Stimulated activated CD8-positive, alpha-beta memory T cell treated with anti-CD3 and anti-CD28 coated beads, Interleukin-15, amount 100 ng/mL, for 48 hours (primary cell): ENCODE data around the gene C3orf49.

Experiments
- DNase-seq, 2 donors: peaks; one replicate each; pipeline ENCODE4 v3.0.0-alpha.2; 2020; ENCODE audit warnings: low read depth in 2 of 2

Gene C3orf49, protein sequence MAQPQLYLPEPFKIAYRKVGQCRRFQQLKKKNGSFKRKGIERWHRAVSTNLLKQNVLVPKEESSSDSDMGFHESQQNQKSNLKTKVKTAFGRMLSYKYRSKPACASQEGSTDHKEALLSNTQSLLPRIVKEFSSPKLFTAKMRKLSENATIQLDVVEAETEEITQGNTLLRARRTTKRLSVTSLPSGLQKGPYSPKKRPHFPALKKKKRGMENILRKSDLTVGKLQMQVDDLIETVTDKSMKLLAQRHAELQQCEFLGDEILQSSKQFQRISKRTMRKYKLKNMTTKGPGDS

DNA sequence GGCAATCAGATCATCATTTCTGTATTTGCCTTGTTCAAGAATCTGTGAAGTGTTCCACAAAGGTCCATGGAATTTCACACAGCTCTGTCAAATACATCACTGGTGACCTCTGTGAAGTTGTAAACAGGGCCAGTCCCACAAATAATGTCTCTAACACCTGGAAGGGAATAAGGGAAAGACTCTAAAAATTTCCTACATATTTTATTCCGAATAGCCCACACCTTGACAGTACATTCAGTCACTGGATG is at the start of gene C3orf49:
C3orf49 (plus strand) TSS at position 149 of the 248 bp plus-strand sequence. CDS start 173 bp downstream, outside the sequence.
- no peak for DNase-seq

DNA sequence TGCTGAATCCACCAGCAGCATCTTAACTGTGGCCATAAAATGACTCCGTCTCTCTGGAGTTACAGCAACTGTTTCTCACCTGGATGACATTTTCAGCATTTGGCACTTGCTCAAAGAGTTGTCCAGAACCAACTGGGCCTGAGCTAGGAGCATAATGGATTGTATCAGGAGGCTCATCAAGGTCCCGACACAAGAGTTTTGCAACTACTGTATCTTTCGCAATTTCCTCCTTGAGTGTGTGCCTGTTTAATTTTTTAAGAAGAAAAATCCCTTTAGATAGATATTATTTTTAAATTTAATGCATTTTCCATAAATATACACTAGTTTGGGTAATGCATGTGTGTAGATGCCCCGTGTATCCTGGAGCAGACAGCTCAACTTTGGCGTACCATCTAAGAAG is 44.3 kb upstream of the C3orf49 start:
- no peak for DNase-seq

DNA sequence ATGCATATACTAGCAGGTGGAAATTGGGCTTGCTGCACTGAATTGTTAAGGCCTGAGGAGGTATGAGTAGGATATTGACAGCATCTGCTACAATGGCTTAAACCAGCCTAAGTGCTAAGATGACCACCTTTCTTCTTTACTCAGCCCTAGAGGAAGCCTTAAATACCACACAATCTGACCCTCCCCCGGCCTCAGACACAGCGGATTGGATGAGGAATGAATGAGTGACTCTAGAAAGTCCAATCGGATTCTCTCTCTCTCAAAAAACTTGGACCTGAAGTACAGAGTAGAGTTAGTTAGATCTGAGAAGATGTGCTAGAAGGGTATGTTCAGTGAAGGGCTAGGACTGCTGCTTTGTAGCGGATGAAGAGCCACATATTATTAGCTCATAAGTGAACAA is 39.9 kb upstream of the C3orf49 start:
- DNase-seq, result no peak

DNA sequence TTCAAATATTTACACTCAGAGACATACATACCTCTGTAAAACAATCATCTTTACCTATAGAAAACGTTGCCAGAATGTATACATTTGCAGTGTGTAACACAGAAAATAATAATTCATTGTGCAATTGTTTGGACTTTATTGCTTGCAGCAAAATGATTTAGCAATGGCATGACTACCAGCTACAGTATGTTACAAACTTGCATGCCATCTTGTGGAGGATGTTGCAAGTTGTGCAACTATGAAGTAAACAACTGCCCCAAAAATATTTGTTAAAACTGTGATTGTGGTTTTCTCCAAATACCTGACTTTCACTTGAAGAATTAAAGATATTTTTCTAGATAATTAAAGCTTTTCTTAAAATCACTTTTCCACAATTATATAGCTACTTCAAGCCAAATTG is 27.1 kb upstream of the C3orf49 start:
- DNase-seq, result no peak

DNA sequence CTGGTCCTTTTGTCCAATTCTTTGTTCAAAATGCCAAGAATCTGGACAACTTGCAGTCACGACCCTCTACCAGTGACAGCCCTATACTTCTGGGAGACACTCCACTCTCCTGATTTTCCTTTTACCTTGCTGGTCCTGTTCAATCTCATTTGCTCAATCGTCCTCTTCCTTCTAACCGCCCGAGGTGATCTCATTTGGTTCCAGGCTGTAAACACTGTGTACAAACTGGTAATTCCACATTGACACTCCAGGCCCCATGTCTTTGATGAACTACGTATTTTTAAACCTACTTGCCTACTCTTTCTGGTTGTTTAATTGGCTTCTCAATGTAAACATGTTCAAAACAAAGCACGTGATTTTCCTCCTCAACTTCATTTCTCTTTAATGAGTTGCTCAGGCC is 23.7 kb upstream of the C3orf49 start:
- no peak for DNase-seq

DNA sequence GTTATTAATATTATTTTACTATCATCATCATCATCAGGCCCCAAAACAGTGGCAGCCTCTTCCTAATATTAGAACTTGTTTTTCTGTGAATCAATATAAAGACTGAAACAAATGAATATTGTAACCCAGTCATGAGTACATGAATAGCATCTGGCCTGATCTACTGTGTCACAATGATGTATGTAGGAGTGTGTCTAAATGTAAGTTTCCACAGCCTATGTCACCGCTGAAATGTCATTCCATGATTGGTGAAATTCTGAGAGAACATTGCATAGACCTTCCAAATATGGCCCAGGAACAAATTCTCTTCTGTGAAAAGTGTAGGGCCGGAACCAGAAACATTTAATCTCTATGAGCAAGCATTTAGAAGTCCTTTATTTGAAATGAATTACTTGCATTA is 20.6 kb upstream of the C3orf49 start:
- no peak for DNase-seq

DNA sequence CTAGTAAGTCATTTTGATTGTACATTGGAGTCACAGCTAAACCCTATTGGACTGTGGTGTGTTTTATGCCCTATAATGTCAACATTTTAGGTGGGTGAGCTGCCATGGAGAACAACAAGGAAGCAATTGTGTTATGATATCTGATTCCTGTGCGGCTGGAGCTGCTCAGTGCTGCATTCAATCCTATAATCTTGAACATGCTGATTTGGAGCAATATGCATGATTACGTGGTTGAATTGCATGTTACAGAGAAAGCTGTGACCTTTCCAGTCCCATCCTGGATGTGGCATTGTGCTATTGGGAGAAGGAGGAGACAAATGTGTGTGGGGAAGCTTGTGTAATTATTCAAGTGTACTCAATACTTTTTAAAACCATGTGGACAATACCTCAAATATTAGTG is 20.1 kb upstream of the C3orf49 start:
- no peak for DNase-seq

DNA sequence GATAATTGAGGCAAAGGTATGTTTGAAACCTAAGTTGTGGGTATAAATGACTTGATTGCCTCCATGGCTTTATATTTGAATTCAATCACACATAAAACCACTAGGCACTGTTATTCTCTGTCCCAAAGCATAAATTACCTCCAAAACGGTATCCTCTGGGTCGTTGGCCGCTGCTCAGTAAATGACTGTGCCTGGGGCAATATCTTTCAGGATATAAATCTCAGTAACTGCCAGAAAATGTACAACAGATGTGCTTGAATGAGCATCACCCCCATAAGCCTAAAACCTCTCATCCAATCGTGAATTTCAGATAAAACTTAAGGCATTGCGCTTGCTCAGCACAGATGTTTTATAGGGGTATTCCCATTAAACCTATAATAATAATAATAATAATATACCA is 19.0 kb upstream of the C3orf49 start:
- no peak for DNase-seq

DNA sequence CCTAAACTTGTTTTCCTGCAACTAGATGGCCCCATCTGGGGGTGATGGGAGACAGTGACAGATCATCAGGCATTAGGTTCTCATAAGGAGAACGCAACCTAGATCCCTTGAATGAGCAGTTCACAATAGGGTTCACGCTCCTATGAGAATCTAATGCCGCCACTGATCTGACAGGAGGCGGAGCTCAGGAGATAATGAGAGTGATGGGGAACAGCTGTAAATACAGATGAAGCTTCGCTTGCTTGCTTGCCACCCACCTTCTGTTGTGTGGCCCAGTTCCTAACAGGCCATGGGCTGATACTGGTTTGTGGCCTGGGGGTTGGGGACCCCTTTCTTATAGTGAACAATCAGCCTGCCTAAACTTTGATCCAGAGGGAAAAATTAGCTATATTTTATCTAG is 15.2 kb upstream of the C3orf49 start:
- no peak for DNase-seq

DNA sequence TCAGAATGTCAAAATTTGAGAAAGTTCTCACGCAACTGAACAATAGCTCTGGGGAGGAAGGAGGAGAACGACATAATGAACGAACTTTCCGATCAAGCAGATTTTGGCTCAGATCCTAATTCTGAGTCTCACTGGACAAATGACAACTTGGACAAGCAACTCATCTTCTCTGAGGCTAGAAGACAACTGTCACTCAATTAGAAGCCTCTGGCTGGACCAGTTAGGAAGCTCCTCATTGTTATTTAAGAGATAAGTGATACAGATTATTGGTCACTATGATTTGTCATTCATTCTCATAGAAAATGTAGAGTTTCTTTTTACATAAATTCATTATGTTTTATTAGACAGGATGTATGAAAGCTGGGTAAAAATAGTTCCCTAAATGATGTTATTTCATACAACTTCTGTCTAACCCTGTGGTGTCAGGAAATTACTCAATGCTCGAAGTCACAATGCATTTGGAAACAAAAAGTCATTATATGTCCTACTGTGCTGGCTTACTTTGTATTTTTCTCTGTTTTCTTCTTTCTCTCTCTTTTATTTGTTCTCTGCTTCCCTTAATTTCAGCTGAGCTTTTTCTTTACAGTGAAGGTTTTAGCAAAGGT is 11.0 kb upstream of the C3orf49 start:
- DNase-seq, result no peak

DNA sequence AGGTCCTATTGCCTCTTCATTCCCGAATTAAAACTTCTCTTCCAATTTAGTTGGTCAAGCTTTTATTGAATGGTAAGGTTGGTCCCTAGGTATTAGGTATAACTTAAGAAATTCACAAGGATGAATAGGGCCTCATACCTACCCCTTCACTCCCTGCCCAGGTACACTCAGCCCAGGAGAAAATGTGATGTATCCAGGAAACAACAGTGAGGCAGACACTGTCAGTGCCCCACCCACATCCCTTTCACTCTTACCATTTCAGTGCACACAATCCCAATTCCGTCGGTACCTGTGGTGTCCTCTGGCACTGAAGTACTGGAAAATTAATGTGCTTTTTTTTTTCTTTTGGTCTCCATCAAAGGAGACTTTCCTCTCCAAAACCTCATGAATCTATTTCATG is 10.5 kb upstream of the C3orf49 start:
- DNase-seq, result no peak

DNA sequence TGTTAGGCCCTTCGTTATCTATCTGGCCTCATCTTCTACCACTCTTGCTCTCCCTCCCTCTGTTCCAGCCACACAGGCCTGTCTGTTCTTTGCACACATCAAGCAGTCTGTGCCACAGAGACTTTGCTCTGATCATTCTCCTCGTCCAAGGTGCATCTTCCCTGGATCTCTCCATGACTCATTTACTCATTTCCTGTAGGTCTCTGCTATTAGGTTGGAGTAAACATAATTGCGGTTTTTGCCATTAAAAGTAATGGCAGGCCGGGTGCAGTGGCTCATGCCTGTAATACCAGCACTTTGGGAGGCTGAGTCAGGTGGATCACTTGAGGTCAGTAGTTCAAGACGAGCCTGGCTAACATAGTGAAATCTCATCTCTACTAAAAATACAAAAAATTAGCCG is 9.5 kb upstream of the C3orf49 start:
- no peak for DNase-seq

DNA sequence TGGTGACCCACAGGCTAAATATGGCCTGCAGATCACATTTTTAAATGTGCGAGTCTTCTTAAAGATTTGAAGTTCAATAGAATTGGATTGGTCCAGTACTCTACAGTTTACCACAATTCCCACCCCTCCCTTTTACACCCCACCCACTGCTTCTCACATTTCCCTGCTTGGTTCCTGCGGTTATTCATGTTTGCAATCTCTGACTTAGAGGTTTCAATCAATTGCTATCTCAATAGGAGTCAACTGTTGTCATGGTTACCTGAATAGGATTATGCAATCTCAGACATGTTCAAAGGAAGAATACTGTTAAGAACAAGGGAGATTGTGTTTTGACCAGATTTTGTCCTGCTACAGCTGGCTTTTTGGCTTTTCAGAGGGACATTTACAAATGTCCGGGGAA is 4.9 kb upstream of the C3orf49 start:
- DNase-seq, result no peak

DNA sequence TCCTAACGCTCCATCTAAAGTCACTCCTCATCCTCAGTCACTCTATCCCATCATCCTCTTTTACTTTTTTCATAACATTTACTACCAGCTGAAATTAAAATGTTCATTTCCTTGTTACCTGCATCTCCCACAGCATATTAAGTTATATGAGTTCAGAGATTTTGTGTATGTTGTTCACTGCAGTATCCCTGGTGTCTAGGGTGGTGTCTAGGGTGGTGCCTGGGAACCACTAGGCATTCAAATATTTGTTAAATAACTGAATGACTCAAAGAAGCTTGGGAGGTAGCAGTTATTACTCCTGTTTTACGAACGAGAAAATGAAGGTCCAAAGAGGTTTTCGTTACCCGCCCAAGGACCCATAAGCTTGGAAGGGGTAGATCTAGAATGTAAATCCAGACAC is 1.9 kb upstream of the C3orf49 start:
- DNase-seq, result no peak

DNA sequence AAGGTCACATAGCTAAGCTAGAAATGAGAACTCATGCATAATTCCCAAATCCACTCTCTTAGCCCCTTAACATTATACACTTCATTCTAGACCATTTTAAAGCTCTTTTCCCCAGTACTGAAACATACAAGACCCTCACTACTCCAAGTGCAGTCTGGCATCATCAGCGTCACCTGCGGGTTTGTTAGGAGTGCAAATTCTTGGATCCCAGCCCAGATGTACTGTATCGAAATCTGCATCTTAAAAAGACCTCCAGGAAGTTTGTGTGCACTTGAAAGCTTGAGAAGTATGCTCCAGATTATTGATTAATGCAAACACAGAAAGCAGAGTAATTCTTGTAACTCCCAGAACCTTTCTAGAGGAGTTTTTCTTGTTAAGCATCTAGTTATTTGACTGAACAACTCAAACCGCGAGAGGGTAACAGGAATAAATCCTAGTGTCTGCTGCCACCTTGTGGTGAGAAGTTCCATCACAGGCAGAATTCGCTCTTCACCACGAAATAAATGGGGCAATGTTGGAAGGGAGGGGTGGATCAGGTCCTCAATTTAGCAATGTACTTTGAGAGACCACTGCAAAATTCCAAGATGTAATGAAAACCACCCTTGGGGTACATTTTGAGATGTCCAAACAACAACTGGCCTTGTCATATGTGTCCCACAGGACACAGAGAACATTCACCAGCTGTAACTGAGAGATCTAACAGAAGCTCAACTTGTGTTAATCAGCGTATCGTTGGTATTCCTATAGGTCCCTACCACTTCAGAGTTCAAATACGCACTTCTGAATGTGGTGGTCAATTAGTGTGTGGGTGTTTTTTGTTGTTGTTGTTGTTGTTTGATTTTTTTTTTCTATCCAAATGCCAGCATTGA is 583 bp upstream of the C3orf49 start:
- DNase-seq, result peak; percentile 10 to 19

DNA sequence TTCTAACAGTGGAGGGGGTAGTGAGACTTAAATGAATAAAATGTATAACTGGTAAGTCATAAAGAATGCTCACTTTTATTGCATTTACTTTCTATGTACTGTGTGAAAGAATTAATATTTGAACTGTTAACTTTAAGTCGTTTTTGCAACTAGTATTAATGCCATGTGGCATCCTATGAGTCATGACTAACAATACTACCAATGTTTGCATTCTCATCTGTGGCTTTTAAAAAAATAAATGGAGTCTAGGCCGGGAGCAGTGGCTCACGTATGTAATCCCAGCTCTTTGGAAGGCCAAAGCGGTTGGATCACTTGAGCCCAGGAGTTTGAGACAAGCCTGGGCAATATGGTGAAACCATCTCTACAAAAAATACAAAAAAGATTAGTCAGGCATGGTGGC is 5.2 kb downstream of the C3orf49 start:
- DNase-seq, result no peak

DNA sequence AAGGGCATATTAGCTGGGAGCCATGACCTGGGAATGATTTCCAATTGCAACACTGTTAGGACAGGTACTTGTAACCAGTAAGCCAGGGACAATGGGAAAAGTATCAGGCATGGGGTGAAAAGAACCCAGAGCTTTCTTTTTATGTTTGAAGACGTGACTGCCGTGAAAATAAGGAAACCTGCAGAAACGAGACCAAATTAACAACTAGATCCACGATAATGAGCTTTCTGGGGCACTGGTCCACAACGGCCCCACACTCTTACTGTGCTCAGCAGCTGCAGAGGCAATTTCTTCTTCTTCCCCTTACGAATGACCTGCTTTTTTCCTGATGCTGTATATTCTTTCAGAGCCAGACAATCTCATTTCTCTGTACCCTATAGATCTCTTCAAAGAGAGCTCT is 11.4 kb downstream of the C3orf49 start:
- no peak for DNase-seq

DNA sequence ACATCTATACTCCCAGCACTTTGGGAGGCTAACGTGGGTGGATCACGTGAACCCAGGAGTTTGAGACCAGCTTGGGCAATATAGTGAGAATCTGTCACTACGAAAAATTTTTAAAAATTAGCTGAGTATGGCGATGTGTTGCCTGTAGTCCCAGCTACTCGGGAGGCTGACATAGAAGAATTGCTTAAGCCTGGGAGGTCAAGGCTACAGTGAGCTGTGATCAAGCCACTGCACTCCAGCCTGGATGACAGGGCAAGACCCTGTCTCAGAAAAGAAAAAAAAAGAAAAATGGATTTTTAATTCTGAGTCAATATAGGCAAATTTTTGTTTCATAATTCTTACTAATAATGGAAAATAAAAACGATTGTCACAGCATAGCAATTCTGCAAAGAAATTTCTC is 13.3 kb downstream of the C3orf49 start:
- no peak for DNase-seq

DNA sequence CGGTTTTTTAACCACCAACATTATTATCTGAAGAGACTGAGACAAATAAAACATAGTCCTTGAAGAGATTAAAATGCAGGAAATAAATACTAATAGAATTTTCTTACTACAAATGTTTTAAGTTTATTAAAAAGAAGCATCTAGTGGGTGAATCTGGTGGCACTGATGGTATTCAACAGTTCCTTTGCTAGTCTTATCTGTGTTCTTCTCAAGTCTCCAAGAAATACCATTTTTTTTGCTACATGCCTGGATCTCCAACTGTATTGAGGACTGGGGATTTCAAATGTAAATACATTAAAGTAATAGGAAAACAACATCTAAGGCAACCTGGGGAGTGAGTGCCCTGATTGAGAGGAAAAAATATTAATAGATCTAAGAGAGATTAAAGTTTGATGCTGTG is 22.6 kb downstream of the C3orf49 start:
- DNase-seq, result no peak

DNA sequence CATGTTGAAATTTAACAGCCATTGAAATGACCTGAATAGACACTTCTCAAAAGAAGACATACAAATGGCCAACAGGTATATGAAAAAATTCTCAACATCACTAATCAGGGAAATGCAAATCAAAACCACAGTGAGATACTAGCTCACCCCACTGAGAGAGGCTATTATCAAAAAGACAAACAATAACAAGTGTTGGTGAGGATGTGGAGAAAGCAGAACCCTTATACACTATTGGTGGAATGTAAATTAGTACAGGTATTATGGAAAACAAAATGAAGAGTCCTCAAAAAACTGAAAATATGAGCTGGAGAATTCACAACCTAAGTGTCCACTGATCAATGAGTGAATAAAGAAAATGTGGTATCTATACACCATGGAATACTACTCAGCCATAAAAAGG is 23.0 kb downstream of the C3orf49 start:
- DNase-seq, result no peak

DNA sequence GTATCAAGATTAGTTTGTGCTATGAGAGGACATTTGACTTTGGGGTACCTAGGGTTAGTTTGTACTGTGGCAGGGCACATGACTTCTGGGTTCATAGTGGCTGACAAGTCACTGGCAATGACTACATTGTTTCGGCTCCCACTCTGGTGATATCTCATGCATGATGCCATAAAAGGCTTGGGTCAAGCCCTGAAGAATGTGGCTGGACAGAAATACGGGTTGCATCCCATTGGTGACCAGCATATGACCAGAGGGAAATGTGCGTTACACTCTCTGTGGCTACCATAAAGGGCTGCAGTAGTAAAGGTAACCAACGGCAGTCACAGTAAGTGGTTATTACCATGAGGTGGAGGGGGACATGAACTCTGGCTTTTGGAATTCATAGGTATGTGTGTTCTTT is 26.1 kb downstream of the C3orf49 start:
- DNase-seq, result no peak

DNA sequence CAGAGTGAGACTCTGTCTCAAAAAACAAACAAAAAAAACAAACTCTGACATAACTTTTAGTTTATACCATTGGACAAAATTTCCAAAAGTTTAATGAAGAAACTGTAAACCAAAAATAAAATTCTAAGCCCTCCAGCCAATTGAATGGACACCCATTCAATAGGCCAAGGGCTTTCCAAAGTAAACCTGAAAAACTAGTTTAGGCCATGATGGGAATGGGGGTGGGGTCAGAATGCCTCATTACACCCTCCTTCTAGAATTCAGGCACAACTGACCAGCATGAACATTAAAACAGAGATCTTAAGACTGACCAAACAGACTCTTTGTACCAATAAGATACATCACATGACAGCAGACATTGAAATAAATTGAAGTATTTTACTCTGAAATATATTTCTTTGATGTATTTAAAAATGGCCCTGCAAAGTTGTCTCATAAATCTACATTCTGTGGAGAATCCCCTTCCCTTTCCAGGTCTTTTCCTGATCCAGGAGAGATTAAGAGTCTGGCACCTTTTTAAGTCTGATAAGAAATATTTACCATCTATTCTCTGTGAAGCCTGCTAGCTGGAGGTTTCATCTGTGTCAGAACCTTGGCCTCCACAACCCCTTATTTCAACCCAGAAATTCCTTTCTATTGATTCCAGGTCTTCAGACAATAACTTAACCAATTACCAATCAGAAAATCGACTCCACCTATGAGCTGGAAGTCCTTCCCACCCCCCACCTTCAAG is 28.8 kb downstream of the C3orf49 start:
- DNase-seq, result no peak

DNA sequence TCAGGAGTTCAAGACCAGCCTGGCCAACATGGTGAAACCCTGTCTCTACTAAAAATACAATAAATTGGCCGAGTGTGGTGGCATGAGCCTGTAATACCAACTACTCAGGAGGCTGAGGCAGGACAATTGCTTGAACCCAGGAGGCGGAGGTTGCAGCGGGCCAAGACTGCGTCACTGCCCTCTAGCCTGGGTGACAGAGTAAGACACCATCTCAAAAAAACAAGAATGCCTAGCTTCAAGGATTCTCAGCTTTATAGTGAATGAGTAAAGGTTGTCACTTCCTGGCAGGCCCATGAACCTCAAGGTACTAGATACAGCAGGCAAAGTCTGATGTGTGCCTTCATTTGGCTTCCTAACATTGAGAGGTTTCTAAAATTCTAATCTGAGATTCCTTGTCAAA is 30.1 kb downstream of the C3orf49 start:
- no peak for DNase-seq
